SU-DHL-6 (cell line): ENCODE data around the gene CNN3.

Experiments used
- H2AFZ ChIP-seq: fragments of 200-600 bp; sonication (generic); 2 replicates; pipeline ENCODE4 v1.6.1; 2014; ENCODE audit warnings: low read depth, mild to moderate bottlenecking, moderate library complexity, mixed read lengths, antibody characterized with exemption, low read length; ENCODE audit not compliant: severe bottlenecking
- H3F3A ChIP-seq: fragments of 200-600 bp; shearing (Covaris generic); 2 replicates; pipeline ENCODE4 v1.6.0; 2016; ENCODE audit warnings: antibody characterized with exemption, mild to moderate bottlenecking; ENCODE audit not compliant: insufficient read depth
- H3K27ac ChIP-seq: fragments of 200-600 bp; sonication (generic); 2 replicates; pipeline ENCODE4 v1.5.1; 2016; ENCODE audit warnings: low read depth, mild to moderate bottlenecking, low read length, moderate library complexity, mixed read lengths
- H3K27me3 ChIP-seq: fragments of 200-600 bp; sonication (generic), shearing (Covaris generic); 2 replicates; pipeline ENCODE4 v1.6.0; 2014; ENCODE audit warnings: mild to moderate bottlenecking, low read length
- H3K36me3 ChIP-seq: fragments of 200-600 bp; sonication (generic); 2 replicates; pipeline ENCODE4 v1.6.1; 2014; ENCODE audit warnings: mild to moderate bottlenecking, low read length, mixed read lengths
- H3K4me2 ChIP-seq: fragments of 300-600, 200-600 bp; shearing (Covaris generic), sonication (generic); 2 replicates; pipeline ENCODE4 v1.6.0; 2014; ENCODE audit warnings: low read length, low read depth, mild to moderate bottlenecking; ENCODE audit not compliant: poor library complexity, severe bottlenecking
- H3K4me3 ChIP-seq: fragments of 200-600 bp; sonication (generic); 2 replicates; pipeline ENCODE4 v1.5.1; 2014; ENCODE audit warnings: antibody characterized with exemption, low read length, mild to moderate bottlenecking, mixed read lengths; ENCODE audit not compliant: insufficient read depth, poor library complexity, severe bottlenecking
- H3K79me2 ChIP-seq: fragments of 200-600 bp; sonication (generic); 2 replicates; pipeline ENCODE4 v1.6.1; 2014; ENCODE audit warnings: mild to moderate bottlenecking, low read length, moderate library complexity; ENCODE audit not compliant: insufficient read depth
- H3K9ac ChIP-seq: fragments of 200-600 bp; sonication (generic); 2 replicates; pipeline ENCODE4 v1.7.0; 2014; ENCODE audit warnings: mild to moderate bottlenecking, low read length
- H3K9me2 ChIP-seq: fragments of 200-600 bp; sonication (generic); replicated peaks from 2 replicates; pipeline ENCODE4 v1.6.1; 2014; ENCODE audit warnings: low read length; ENCODE audit not compliant: insufficient read depth
- H3K9me3 ChIP-seq: fragments of 200-600 bp; sonication (generic); 2 replicates; pipeline ENCODE4 v1.6.1; 2014; ENCODE audit warnings: low read length, mixed read lengths; ENCODE audit not compliant: insufficient read depth
- H4K20me1 ChIP-seq: fragments of 200-600 bp; sonication (generic); 2 replicates; pipeline ENCODE4 v1.6.1; 2014; ENCODE audit warnings: low read depth, mild to moderate bottlenecking, antibody characterized with exemption, low read length, moderate library complexity, mixed read lengths
- EZH2phosphoT487 ChIP-seq: fragments of 200-600 bp; sonication (generic), shearing (Covaris generic); conservative IDR thresholded peaks from 2 replicates; pipeline ENCODE4 v1.6.1; 2018; ENCODE audit warnings: mild to moderate bottlenecking, antibody characterized with exemption, low read length, moderate library complexity, mixed read lengths
- TF ChIP-seq, protein P1 (sequence below): fragments of 200-600 bp; sonication (generic); IDR thresholded peaks from one replicate; pipeline ENCODE4 v1.5.1; 2017; ENCODE audit warnings: antibody characterized with exemption, mild to moderate bottlenecking, low read length, moderate library complexity; ENCODE audit not compliant: insufficient read depth, poor library complexity, severe bottlenecking

CNN3 gene

DNA sequence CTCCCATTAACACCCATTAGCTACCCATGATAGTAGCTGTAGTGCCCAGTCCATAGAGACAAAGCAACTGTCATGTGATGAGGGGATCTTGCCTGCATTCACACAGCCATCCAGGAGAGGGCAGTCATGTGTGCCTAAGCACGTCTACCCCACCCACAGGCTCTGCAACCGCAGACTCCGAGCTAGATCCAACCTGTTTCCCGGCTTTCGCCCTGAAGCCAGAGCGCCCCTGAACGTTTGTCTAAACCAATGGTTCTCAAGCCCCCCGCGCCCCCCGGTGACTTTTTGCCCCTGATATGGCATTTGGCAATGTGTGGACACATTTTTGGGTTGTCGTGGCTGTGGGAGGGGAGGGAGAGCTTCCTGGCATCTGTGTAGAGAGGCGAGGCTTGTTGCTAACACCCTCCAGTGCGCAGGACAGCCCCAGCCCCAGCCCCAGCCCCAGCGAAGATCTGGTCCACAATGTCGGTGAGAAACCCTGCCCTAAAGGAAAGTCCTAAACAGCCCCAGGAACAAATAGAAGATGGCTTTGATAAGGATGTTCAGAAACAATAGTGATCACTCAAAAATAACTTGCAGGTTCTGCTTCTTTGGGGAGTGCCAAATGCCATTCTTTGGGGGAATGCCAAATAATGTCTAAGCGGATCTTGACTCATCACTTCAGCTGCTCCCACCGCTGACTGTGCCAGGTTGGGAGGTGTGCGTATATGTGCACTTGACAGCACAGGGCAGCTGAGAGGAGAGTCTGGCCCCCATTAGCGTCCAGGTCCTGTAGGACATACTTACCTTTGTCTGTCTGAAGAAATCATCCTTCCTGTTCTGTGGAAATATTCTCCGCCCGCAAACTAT lies 72.2 kb downstream of the CNN3 start:
- Histone ChIP-seq H2AFZ (peak overlapping the region; percentile 56), H3K79me2 (no peaks in the 10 kb centered on the region), H3K27ac (no peak overlapping the region), H3K4me3 (peak overlapping the region; percentile 53), H3F3A (no peaks in the 10 kb centered on the region), H3K9ac (peak overlapping the region; percentile 38; the same call in 1 of the 2 replicates), H3K9me2 (no peaks in the 10 kb centered on the region), H4K20me1 (no peaks in the 10 kb centered on the region), H3K4me2 (peak overlapping the region; percentile 77), H3K9me3 (no peaks in the 10 kb centered on the region), H3K27me3 (no peaks in the 10 kb centered on the region), H3K36me3 (no peaks in the 10 kb centered on the region)
- TF ChIP-seq EZH2phosphoT487, result no peak
- TF ChIP-seq, protein P1, sequence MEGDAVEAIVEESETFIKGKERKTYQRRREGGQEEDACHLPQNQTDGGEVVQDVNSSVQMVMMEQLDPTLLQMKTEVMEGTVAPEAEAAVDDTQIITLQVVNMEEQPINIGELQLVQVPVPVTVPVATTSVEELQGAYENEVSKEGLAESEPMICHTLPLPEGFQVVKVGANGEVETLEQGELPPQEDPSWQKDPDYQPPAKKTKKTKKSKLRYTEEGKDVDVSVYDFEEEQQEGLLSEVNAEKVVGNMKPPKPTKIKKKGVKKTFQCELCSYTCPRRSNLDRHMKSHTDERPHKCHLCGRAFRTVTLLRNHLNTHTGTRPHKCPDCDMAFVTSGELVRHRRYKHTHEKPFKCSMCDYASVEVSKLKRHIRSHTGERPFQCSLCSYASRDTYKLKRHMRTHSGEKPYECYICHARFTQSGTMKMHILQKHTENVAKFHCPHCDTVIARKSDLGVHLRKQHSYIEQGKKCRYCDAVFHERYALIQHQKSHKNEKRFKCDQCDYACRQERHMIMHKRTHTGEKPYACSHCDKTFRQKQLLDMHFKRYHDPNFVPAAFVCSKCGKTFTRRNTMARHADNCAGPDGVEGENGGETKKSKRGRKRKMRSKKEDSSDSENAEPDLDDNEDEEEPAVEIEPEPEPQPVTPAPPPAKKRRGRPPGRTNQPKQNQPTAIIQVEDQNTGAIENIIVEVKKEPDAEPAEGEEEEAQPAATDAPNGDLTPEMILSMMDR, result peak; percentile 86

DNA sequence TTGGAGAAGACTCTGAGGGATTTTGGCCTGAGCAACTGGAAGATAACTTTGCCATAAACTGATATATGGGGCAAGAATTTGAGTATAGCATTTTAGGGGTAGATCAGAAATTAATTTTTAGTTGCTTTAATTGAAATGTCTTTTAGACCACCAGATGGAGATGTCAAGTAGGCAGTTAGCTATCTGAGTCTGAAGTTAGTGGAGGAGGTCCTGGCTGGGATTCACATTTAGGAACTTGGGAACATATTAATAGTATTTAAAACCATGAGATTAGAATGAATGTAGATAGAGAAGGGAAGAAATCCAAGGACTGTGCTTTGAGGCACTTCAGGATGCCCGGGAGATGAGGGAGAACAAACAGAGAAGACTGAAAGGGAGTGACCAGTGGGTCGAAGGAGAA lies 74.1 kb downstream of the CNN3 start:
- Histone ChIP-seq H3K27me3 (no peaks in the 10 kb centered on the region), H3F3A (no peaks in the 10 kb centered on the region), H4K20me1 (no peaks in the 10 kb centered on the region), H3K36me3 (no peaks in the 10 kb centered on the region), H3K9me2 (no peaks in the 10 kb centered on the region), H3K9me3 (no peaks in the 10 kb centered on the region), H3K79me2 (no peaks in the 10 kb centered on the region), H3K4me3 (no peak overlapping the region), H3K9ac (no peak overlapping the region), H3K4me2 (no peak overlapping the region), H3K27ac (no peak overlapping the region), H2AFZ (no peak overlapping the region)
- TF ChIP-seq, protein P1, result no peak
- no peak for TF ChIP-seq EZH2phosphoT487

DNA sequence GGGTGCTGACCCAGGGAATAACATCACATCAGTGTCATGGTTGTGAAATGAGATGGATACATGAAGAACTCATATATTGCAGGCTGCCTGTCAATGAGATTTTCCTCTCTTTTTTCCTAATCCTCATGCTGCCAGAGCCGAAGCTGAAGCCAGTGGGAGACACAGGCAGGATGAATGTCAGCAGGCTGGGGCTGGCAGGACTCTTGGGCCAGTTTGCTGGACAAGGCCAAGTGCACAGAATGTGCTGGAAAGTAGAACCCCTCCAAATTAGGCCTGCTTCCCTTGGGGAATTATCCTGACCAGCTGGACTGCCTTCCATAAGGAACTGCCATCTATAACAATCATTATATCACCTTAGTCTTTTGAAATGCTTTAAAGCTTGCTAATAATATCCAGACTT lies 75.3 kb downstream of the CNN3 start:
- H3K36me3 ChIP-seq, result no peaks in the 10 kb centered on the region
- H2AFZ ChIP-seq, result no peak overlapping the region
- no peak overlapping the region for H3K27ac ChIP-seq
- H3K4me2 ChIP-seq, result no peak overlapping the region
- no peaks in the 10 kb centered on the region for H3K9me2 ChIP-seq
- H4K20me1 ChIP-seq, result no peaks in the 10 kb centered on the region
- H3K9me3 ChIP-seq, result no peaks in the 10 kb centered on the region
- no peak overlapping the region for H3K9ac ChIP-seq
- H3K79me2 ChIP-seq, result no peaks in the 10 kb centered on the region
- TF ChIP-seq, protein P1, result no peak
- TF ChIP-seq EZH2phosphoT487, result no peak
- no peak overlapping the region for H3K4me3 ChIP-seq
- no peaks in the 10 kb centered on the region for H3F3A ChIP-seq
- no peaks in the 10 kb centered on the region for H3K27me3 ChIP-seq
